Activated CD4-positive, CD25-positive, alpha-beta regulatory T cell treated with anti-CD3 and anti-CD28 coated beads, Interleukin-2, amount 50 U/mL, for 24 hours (primary cell): Measurements from ENCODE around the gene DDAH1.

Source experiments
- ATAC-seq, 2 donors: fragments of 150-1000 bp; cut with Tn5 transposase; one replicate each; pipeline ENCODE4 v1.10.0; 2021; ENCODE audit warnings: mild to moderate bottlenecking in 1 of 2, moderate library complexity in 1 of 2

DDAH1 gene

GRCh38 chr1:85386068-85386722 lies 78.8 kb downstream of the DDAH1 start:
- ATAC-seq = no peak

- ATAC-seq = no peak
Measured at GRCh38 chr1:85379203-85380136, 85.5 kb downstream of the DDAH1 start.

GRCh38 chr1:85378534-85378933 lies 86.4 kb downstream of the DDAH1 start:
- no peak for ATAC-seq

- ATAC-seq = no peak
Measured at GRCh38 chr1:85376356-85376755, 88.6 kb downstream of the DDAH1 start.

GRCh38 chr1:85375493-85375892 lies 89.5 kb downstream of the DDAH1 start:
- ATAC-seq = no peak

- ATAC-seq = no peak
Measured at GRCh38 chr1:85374160-85374559, 90.8 kb downstream of the DDAH1 start.

DNA sequence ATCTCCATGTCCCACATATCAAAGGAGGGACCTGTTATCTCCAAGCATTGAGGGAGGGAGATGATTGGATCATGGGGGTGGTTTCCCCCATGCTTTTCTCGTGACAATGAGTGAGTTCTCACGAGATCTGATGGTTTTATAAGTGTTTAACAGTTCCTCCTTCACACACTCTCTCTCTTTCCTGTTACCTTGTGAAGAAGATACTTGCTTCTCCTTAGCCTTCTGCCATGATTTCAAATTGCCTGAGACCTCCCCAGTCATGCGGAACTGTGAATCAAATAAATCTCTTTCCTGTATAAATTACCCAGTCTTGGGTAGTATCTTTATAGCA lies 91.6 kb downstream of the DDAH1 start:
- ATAC-seq = no peak

DNA sequence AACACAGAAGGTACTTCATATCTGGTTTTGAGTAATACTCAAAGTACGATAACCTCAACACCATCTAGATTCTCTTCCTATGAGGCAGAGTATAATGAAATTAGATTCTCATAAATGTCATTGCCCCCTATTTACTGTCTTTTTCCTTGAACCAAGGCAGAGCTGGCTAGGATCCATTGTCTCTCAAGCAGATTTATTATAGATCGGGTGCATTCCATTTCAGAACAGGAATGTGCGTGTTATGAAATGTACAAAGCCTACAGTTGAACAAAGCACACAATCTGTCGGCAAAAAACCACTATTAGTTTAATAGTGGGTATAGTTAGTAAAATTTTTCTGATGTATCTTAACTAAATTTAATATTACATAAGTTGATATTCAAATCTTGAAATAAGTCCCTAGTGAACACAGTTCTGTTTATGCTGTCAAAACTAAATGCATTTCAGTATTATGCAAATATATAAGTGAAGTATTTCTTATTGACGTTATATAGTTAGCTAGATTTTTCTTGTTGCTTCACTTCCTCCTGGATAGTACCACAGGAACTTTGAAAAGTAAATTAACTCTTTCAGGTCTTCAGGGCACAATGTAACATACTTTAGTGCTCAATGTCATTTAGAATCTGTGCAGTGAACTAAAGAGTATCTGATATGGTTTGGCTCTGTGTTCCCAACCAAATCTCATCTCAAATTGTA lies 92.1 kb downstream of the DDAH1 start:
- no peak for ATAC-seq

- no peak for ATAC-seq
Measured at GRCh38 chr1:85371021-85371420, 93.9 kb downstream of the DDAH1 start.

DNA sequence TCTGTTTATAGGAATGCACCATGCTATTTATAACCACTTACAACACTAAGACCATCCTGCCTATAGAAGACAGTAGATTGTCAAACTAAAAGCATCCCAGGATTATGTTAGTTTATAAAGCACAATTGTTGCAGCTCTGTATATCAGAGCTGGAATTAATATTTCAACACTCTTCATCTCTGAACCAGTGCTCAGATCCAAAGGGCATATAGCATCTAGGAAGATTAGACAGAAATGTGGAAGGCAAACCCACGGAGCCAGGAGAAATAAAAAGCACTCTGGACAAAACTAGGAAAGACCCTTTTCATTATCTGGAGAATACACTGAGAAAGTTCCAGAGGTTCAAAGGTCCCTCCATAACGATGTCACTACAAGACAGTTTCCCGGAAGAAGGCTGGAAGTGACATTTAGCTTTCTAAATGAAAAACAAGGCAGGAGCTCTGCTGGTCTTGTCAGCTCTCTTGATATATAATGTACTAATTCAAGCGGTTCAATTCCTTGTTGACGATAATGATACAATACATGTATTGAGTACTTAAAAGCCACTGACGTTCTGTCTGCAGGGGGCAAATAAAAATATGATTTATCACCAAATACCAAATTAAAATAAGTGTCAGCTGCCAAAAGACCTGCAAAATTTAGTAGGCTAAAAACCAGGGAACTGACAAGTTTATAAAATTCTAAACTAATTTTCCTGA lies 96.7 kb downstream of the DDAH1 start:
- no peak for ATAC-seq

GRCh38 chr1:85366391-85367170 lies 98.4 kb downstream of the DDAH1 start:
- ATAC-seq = no peak

DNA sequence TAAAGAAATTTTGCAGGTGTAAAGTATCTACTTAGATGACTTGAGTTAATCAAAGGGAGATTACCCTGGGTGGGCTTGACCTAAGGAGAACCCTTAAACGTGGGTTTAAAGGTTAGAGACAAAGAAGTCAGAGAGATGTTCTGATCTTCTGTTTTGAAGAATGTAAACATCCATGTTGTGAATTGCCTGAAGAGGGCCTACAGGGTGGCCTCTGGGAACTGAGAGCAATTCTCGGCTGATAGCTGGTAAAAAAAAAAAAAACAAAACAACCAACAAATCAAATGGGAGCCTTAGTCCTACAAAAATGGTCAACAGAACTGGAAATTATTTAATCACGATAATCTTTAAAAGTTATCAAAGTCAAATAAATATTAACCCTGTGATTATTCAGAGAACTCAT lies 99.1 kb downstream of the DDAH1 start:
- no peak for ATAC-seq

DNA sequence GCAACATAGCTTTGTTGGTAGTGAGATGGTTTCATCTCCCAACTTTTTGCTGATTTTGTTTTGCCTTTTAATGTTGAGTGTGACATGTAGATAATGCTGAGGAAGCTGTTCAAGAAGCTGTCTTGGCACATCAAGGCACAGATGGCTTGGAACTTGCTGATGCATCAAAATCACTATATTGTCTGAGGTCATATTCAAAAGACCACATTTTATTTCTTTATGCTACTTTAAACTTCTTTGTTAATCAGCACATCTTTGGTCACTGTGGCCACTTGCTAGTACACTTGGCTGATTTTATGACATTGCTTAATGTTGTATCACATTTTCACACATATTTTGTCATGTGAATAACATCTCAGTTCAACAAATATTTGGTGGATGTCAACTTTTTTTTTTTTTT lies 101.4 kb downstream of the DDAH1 start:
- ATAC-seq = no peak

DNA sequence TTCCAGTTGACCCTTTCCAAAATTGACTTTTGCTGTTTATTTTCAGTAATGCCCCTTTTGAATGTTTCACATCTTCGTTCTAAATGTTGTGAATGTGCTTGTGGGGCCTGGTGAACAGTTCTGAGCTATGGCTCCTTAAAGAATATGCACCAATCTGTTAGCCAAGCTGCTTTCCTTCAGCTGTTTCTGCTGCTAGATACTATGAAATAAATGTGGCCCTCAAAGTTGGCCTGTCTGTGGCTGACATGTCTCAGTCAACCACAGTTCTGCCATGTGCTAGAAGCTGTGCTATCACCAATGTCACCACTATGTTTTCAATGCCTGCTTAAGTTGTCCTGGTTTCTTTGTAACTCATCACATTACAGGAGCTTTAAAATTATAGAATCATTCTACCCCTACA lies 101.9 kb downstream of the DDAH1 start:
- no peak for ATAC-seq

GRCh38 chr1:85361606-85362296 lies 103.2 kb downstream of the DDAH1 start:
- no peak for ATAC-seq

GRCh38 chr1:85360730-85361493 lies 104.0 kb downstream of the DDAH1 start:
- no peak for ATAC-seq

- ATAC-seq = no peak
Measured at GRCh38 chr1:85359874-85360721, 104.9 kb downstream of the DDAH1 start.

DNA sequence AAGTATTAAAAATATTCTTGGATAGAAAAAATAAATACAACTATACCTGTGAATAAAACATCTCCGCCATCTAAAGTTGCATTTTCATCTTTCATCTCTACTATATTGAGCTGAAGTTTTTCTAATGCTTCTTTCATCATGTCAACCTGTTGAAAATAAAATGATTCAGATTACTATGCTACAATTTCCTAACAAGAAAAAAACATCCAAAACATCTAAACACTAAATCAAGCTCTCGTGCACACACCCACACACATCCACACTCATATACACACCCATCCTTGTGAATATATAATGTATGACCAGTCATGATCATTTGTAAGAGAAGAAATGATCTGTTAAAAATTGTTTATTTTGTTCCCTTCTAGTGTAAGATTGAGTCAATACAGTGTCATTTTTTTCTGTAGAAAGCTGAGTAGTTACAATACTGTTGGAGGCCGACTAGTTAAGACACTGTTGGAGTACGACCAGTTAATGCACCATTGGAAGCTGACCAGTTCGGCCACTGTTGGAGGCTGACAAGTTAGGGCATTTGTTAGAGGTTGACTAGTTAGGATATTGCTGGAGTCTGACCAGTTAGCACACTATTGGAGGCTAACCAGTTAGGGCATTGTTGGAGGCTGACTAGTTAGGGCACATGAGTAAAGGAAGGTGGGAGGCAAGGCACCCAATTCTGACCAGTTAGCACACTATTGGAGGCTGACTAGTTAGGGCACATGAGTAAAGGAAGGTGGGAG lies 106.1 kb downstream of the DDAH1 start:
- no peak for ATAC-seq

DNA sequence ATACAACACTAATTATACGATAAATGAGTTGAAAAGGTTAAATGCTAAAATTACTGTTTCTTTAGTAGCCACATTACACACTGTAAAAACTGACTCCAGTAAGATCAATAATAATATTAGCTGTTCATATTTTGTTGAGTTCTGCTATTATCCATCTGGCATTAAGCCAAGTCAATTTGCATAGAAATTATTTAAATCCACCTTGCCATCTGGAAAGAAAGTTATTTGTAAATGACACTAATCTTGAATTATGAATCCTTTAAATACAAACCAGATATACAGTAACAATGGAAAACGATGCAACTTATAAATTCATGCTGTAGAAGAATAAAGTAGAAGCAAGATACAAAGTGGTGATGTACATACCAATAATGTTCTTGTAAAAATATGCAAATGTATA lies 107.1 kb downstream of the DDAH1 start:
- no peak for ATAC-seq
